Measurements from ENCODE around the gene TNFRSF25.

Gene TNFRSF25

GRCh38 chr1:6505367-6506209 is 39.6 kb upstream of the TNFRSF25 start:
- Histone ChIP-seq H3K4me1 (ENCODE audit: low read length) (no peaks in the 10 kb centered on the region), H4K20me1 (ENCODE audit: insufficient read depth, low read length) (no peaks in the 10 kb centered on the region), H3K4me3 (ENCODE audit: low read length) (no peak overlapping the region), H3K27me3 (ENCODE audit: low read depth, low read length) (0 out of 2 replicates have a peak, but pooled peaks cover 3% of the 10 kb centered on the region), H3K79me2 (ENCODE audit: low read length) (no peaks in the 10 kb centered on the region), H2AFZ (ENCODE audit: low read depth, low read length) (no peak overlapping the region), H3K36me3 (replicated peaks; ENCODE audit: low read depth, low read length) (no peaks in the 10 kb centered on the region), H3K9ac (ENCODE audit: low read length) (no peak overlapping the region), H3K9me3 (ENCODE audit: insufficient read depth, low read length) (no peaks in the 10 kb centered on the region), H3K27ac (ENCODE audit: low read length) (no peak overlapping the region), H3K4me2 (ENCODE audit: low read length) (no peak overlapping the region)
- TF ChIP-seq EZH2phosphoT487 (IDR thresholded peaks at IDR 0.05; ENCODE audit: low read depth) (no peak), CTCF (IDR thresholded peaks at IDR 0.05; ENCODE audit: low read depth, low read length) (no peak)

- Histone ChIP-seq H3K36me3 (replicated peaks; ENCODE audit: low read depth, low read length) (no peaks in the 10 kb centered on the region), H4K20me1 (ENCODE audit: insufficient read depth, low read length) (no peaks in the 10 kb centered on the region), H3K4me1 (ENCODE audit: low read length) (no peaks in the 10 kb centered on the region), H2AFZ (ENCODE audit: low read depth, low read length) (no peak overlapping the region), H3K4me3 (ENCODE audit: low read length) (no peak overlapping the region), H3K9ac (ENCODE audit: low read length) (no peak overlapping the region), H3K9me3 (ENCODE audit: insufficient read depth, low read length) (no peaks in the 10 kb centered on the region), H3K27ac (ENCODE audit: low read length) (no peak overlapping the region), H3K4me2 (ENCODE audit: low read length) (no peak overlapping the region), H3K27me3 (ENCODE audit: low read depth, low read length) (0 out of 2 replicates have a peak, but pooled peaks cover 3% of the 10 kb centered on the region), H3K79me2 (ENCODE audit: low read length) (no peaks in the 10 kb centered on the region)
- TF ChIP-seq EZH2phosphoT487 (IDR thresholded peaks at IDR 0.05; ENCODE audit: low read depth) = no peak
- TF ChIP-seq CTCF (IDR thresholded peaks at IDR 0.05; ENCODE audit: low read depth, low read length) = no peak
Measured at GRCh38 chr1:6504887-6505286, 38.9 kb upstream of the TNFRSF25 start.

GRCh38 chr1:6503884-6504602 is 38.1 kb upstream of the TNFRSF25 start:
- Histone ChIP-seq H3K9me3 (ENCODE audit: insufficient read depth, low read length) (no peaks in the 10 kb centered on the region), H3K4me1 (ENCODE audit: low read length) (no peaks in the 10 kb centered on the region), H3K4me3 (ENCODE audit: low read length) (no peak overlapping the region), H3K36me3 (replicated peaks; ENCODE audit: low read depth, low read length) (no peaks in the 10 kb centered on the region), H3K79me2 (ENCODE audit: low read length) (no peaks in the 10 kb centered on the region), H3K4me2 (ENCODE audit: low read length) (no peak overlapping the region), H3K27ac (ENCODE audit: low read length) (no peak overlapping the region), H3K9ac (ENCODE audit: low read length) (no peak overlapping the region), H4K20me1 (ENCODE audit: insufficient read depth, low read length) (no peaks in the 10 kb centered on the region), H2AFZ (ENCODE audit: low read depth, low read length) (no peak overlapping the region), H3K27me3 (ENCODE audit: low read depth, low read length) (0 out of 2 replicates have a peak, but pooled peaks cover 3% of the 10 kb centered on the region)
- TF ChIP-seq CTCF (IDR thresholded peaks at IDR 0.05; ENCODE audit: low read depth, low read length) (no peak), EZH2phosphoT487 (IDR thresholded peaks at IDR 0.05; ENCODE audit: low read depth) (no peak)

Measured in OCI-LY3 (cell line).